Peyer's patch (tissue), 4 donors: ENCODE results near the gene KRT40.

Source experiments
- POLR2A ChIP-seq, 2 donors: fragments of 450-650 bp; IDR thresholded peaks; one replicate each; pipeline ENCODE4 v1.5.1; 2017; ENCODE audit warnings: antibody characterized with exemption in 2 of 2, mild to moderate bottlenecking in 2 of 2, moderate library complexity in 2 of 2
- TF ChIP-seq, protein P1 (sequence below), 6 experiments: fragments of 450-650 bp in 4 of 6; fragments of 200-600 bp in 2 of 6; sonication (generic) in 1 of 6; IDR thresholded peaks; one replicate each; pipeline ENCODE4 v1.5.1; 2017 to 2019; ENCODE audit warnings: antibody characterized with exemption in 6 of 6, mild to moderate bottlenecking in 3 of 6, moderate library complexity in 1 of 6

DNA sequence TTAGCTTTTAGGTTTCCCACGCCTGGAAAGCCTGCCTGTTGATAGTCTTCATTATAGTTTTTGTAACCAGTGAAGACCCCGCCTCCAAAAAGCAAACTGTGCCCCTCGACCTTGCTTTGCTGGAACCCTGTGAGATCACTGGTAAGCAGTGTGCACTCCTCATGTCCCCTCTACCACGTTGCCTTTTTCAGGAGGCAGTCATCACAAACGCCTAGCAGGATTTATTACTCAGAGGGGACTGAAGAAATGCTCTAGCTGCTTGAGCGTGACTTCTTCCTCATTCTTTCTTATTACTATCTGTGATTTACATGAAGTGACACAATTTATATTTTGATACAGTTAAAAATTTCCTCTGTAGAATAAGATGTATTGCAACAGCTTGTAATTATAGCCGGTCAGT is 31.3 kb upstream of the KRT40 start:
- TF ChIP-seq, protein P1, sequence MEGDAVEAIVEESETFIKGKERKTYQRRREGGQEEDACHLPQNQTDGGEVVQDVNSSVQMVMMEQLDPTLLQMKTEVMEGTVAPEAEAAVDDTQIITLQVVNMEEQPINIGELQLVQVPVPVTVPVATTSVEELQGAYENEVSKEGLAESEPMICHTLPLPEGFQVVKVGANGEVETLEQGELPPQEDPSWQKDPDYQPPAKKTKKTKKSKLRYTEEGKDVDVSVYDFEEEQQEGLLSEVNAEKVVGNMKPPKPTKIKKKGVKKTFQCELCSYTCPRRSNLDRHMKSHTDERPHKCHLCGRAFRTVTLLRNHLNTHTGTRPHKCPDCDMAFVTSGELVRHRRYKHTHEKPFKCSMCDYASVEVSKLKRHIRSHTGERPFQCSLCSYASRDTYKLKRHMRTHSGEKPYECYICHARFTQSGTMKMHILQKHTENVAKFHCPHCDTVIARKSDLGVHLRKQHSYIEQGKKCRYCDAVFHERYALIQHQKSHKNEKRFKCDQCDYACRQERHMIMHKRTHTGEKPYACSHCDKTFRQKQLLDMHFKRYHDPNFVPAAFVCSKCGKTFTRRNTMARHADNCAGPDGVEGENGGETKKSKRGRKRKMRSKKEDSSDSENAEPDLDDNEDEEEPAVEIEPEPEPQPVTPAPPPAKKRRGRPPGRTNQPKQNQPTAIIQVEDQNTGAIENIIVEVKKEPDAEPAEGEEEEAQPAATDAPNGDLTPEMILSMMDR (IDR thresholded peaks at IDR 0.05) = no peak
- no peak for TF ChIP-seq POLR2A (IDR thresholded peaks at IDR 0.05)
